ENCODE measurements around the gene GDPGP1.

GDPGP1 gene

GRCh38 chr15:90225504-90226234 lies 8.3 kb upstream of the GDPGP1 start:
- DNase-seq (ENCODE audit: low read depth in 2 of 2): no peak

DNA sequence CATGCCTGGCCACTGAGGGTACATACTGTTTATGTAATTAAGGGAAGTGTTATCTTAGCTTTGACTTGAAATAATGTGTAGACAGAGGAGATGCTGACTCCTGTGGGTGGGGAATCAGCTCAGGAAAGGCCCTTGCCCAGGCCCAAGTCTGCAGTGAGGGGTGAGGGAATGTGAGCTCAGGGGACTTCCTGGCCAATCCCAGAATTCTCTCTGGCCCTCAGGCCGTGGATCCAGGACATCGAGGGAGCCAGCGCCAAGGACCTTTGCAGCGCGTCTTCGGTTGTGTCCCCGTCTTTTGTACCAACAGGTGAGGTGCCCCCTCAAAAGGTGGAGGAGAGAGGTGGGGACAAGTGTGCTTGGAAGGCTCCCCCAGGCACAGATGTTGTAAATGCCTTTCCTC lies 6.7 kb upstream of the GDPGP1 start:
- DNase-seq (ENCODE audit: low read depth in 2 of 2): no peak

- no peak for DNase-seq (ENCODE audit: low read depth in 2 of 2)
These were observed 5.9 kb upstream of the GDPGP1 start for GRCh38 chr15:90227816-90228772.

DNA sequence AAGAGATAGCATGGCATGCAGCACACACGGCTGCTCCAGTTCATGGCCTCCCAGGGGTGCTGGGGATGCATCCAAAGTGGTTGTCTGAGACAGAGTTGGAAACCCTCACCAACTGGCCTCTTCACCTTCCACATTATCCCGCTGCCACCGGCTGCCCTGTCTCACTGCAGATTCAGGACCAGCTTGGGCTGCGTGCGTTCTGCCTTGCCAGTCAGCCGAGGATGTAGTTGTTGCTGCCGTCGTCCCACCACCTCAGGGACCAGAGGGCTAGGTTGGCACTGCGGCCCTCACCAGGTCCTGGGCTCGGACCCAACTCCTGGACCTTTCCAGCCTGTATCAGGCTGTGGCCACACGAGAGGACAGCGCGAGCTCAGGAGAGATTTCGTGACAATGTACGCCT lies 5.0 kb upstream of the GDPGP1 start:
- DNase-seq (ENCODE audit: low read depth in 2 of 2): no peak

DNA sequence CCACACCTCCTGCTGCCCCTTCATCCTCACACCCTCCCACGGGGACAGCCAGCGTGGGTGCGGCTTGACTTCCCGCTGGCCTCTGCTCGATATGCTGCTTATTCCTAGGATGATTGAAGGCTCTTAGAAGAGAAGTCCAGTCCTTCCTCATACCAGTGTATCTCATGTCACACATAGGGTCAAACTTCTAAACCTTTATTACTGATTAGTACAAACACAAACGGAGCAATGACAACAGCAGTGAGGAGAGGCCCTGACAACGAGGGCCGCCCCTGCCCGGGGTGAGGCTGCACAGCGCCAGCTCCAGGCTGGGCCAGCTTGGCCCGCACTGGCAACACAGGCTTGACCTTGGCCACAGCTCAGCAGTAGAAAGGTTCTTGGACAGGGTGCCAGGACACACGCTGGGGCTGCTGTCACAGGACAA lies 3.9 kb upstream of the GDPGP1 start:
- DNase-seq (ENCODE audit: low read depth in 2 of 2): no peak

- DNase-seq (ENCODE audit: low read depth in 2 of 2): no peak
These were observed 3.4 kb upstream of the GDPGP1 start for GRCh38 chr15:90230610-90231009.

GRCh38 chr15:90231028-90232017 lies 2.7 kb upstream of the GDPGP1 start:
- DNase-seq (ENCODE audit: low read depth in 2 of 2): peak; percentile 53 to 58

DNA sequence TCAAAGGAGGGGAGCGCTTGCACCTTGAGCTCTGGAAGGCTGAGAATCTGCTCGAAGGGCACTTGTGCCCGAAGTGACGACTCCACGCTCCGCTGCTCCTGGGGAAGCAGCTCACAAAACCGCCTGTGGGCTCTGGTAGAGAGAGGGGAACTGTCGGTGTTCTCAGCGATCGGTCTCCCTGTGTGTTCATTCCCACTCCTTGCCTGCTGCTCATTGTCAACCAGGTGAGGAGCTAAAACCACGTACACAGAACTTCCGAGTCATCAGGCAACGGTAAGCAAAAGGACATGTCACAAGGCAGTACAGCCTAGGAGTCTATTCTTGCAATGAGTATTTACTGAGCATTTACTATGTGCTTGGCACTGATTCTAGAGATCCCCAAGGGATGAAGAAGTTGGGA lies 1.8 kb upstream of the GDPGP1 start:
- no peak for DNase-seq (ENCODE audit: low read depth in 2 of 2)

- no peak for DNase-seq (ENCODE audit: low read depth in 2 of 2)
These were observed 1.0 kb upstream of the GDPGP1 start for GRCh38 chr15:90232941-90233386.

DNA sequence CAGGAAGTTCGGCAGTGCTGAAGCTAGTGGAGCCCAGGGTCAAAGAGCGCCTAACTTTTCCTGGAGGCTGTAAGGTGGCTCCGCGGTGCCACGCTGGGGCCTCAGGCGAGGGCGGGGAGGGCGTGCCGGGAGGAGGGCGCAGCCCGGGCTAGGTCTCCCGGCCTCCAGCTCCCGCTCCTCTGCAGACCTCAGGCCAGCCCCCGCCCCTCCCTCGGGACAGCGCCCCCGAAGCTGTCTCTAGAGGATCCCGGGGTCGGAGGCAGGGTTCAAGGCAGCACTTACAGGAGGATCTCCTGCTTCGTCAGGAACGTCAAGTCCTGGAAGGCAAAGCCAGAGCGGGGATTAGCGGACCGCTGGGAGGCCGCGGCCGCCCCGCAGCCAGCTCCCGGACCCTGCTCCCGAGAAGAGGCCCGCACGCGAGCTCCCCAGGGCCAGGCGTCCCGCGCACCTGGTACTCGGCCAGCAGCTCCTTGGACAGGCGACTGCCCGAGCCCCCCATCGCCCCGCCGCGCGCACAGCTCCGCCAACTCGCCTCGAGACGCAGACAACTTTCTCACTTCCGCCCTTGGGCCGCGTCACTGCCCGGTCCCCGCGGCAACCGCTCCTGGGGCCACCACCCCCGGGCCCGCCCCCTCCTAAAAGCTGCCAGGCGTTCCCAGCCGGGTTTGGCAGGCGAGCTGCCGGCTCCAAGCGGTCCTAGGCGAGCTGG lies 468 bp upstream of the GDPGP1 start, which contains the start of gene CIB1:
Gene CIB1, minus strand, starts transcription at position 555 of the 709 bp plus-strand sequence. Its CDS starts 56 bp downstream, at position 499.
- peak; percentile 17 to 19 for DNase-seq (ENCODE audit: low read depth in 2 of 2)

DNA sequence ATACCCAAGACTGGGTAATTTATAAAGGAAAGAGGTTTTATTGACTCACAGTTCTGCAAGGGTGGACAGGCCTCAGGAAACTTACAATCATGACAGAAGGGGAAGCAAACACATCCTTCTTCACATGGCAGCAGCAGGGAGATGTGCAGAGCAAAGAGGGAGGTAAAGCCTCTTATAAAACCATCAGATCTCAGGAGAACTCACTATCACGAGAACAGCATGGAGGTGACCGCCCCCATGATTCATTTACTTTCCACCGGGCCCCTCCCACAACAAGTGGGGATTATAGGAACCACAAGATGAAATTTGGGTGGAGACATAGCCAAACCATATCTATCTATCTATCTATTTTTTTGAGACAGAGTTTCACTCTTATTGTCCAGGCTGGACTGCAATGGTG lies 5.4 kb downstream of the GDPGP1 start:
- no peak for DNase-seq (ENCODE audit: low read depth in 2 of 2)

DNA sequence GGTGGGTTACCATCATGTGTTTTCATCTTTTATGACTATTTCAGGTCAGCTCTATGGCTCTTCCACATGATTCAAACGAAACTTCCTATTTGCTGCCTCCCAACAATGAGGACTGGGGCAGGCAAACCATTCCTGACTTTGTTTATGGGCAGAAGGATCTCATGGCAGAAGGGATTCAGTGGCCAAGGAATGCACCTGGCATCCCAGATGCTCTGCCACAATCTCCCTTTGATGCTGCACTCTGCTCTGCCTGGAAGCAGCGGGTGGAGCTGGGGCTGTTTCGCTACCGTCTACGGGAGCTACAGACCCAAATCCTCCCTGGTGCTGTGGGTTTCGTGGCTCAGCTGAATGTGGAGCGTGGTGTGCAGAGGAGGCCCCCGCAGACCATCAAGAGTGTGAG lies 6.8 kb downstream of the GDPGP1 start:
- no peak for DNase-seq (ENCODE audit: low read depth in 2 of 2)

DNA sequence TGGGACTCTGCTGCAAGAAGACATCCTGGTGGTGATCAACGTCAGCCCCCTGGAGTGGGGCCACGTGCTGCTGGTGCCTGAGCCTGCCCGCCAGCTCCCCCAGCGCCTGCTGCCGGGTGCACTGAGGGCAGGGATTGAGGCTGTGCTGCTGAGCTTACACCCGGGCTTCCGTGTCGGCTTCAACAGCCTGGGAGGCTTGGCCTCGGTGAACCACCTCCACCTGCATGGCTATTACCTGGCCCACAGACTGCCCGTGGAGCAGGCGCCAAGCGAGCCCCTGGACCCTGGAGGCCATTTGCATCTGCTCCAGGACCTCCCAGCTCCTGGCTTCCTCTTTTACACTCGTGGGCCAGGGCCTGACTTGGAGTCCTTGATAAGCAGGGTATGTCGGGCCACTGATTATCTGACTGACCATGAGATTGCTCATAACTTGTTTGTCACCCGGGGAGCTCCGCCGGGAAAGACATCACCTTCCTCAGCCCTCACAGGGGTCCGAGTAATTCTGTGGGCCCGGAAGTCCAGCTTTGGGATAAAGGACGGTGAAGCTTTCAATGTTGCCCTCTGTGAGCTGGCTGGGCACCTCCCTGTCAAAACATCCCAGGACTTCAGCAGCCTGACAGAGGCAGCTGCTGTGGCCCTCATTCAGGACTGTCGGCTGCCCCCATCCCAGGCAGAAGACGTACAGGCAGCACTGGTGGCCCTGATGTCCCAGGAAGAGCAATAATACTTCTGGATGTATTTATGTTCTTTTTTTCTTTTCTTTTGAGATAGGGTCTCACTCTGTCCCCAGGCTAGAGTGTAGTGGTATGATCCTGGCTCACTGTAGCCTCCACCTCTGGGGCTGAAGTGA lies 7.6 kb downstream of the GDPGP1 start:
- DNase-seq (ENCODE audit: low read depth in 2 of 2): no peak

GRCh38 chr15:90243943-90244639 lies 10.1 kb downstream of the GDPGP1 start:
- DNase-seq (ENCODE audit: low read depth in 2 of 2): no peak

- DNase-seq (ENCODE audit: low read depth in 2 of 2): no peak
These were observed 14.8 kb downstream of the GDPGP1 start for GRCh38 chr15:90248789-90249202.

DNA sequence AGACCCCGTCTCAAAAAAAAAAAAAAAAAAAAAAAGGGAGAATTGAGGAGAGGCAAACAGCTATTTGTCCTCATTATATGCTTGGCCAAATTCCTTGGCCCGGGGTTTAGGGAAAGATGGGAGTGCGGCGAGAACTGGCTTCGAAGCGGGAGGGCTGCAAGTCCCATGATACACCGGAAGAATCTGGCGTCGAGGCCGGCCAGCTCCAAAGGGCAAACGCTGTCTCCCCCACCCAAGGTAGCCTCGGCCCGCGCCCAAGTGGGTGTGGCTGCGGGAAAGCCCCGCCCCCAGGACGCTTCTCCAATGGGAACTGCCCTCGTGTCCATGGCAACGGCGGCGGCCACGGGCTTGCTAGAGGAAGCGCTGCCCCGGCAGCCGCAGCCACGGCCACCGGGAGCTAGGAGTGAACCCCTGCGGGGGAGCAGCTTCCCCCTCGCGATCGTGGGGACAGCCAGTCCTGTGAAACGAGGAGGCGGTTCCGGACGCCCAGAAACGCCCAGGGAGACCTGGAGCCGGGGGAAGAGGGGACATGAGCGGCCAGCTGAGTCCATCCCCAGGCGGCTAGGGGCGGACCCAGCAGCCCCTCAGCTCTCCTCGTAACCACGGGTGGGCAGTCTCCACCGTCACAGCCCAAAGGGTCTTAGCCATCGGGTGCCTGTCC lies 15.3 kb downstream of the GDPGP1 start, which contains the start of gene TTLL13:
Gene TTLL13, plus strand, starts transcription at position 354 of the 661 bp plus-strand sequence. CDS start 1,075 bp downstream, outside the sequence.
- peak in 1 of 2 donors; percentile 59 for DNase-seq (ENCODE audit: low read depth in 2 of 2)

GRCh38 chr15:90257776-90258175 lies 23.8 kb downstream of the GDPGP1 start:
- DNase-seq (ENCODE audit: low read depth in 2 of 2): no peak

DNA sequence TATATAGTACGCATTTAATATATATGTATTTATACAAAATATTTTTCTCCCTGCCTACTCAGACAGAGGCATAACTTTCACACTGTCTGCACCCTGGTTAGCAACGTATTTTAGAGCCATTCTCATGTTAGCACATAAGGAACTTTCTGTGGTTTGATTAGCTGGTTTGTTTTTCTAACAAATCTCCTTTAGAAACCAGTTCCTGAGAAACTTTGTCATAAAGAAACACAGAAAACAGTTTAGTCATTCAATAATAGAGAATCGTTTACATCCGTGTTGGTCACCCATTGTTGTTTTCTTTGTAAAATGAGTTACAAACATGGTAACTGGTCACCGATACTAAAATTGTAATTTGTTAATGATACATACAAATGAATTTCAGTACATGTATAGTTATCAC lies 25.5 kb downstream of the GDPGP1 start:
- no peak for DNase-seq (ENCODE audit: low read depth in 2 of 2)

Data from stimulated activated CD8-positive, alpha-beta memory T cell treated with anti-CD3 and anti-CD28 coated beads, Interleukin-7, amount 100 ng/mL, for 1 hour (primary cell).